Fibroblast of lung (primary cell): Measurements from ENCODE around the gene NOL4L. TPM values are rescaled to one million over a fixed set of nuclear protein-coding genes. Genes with fewer than 3 reads are reported as not detected.

Experiments used
- DNase-seq, 2 donors: peaks; one replicate each; pipeline versions ENCODE4 v3.0.0 to v3.0.0-alpha.2; 2010; ENCODE audit warnings: low read depth in 2 of 2
- H2AFZ ChIP-seq: 2 replicates; pipeline ENCODE4 v1.5.1; 2012; ENCODE audit warnings: low read length, control low read depth, inconsistent platforms
- H3K27ac ChIP-seq: 2 replicates; pipeline ENCODE4 v1.5.1; 2011; ENCODE audit warnings: low read length, control low read depth; ENCODE audit not compliant: insufficient read depth
- H3K27me3 ChIP-seq: 2 replicates; pipeline ENCODE4 v1.5.1; 2011; ENCODE audit warnings: mild to moderate bottlenecking, low read length; ENCODE audit not compliant: control insufficient read depth, insufficient read depth
- H3K36me3 ChIP-seq: 2 replicates; pipeline ENCODE4 v1.5.1; 2011; ENCODE audit warnings: low read length; ENCODE audit not compliant: control insufficient read depth, insufficient read depth
- H3K4me1 ChIP-seq: 2 replicates; pipeline ENCODE4 v1.5.1; 2011; ENCODE audit warnings: low read length; ENCODE audit not compliant: control insufficient read depth, insufficient read depth; ENCODE audit errors: extremely low read depth
- H3K4me2 ChIP-seq: 2 replicates; pipeline ENCODE4 v1.5.1; 2011; ENCODE audit warnings: low read length, control low read depth; ENCODE audit not compliant: insufficient read depth; ENCODE audit errors: extremely low read depth
- H3K4me3 ChIP-seq, 4 experiments: fragments of 200-600 bp in 1 of 4; sonication (generic) in 1 of 4; replicated peaks in 1 of 4; 2 replicates each; pipeline ENCODE4 v1.5.1; 2011 to 2016; ENCODE audit warnings: low read length in 4 of 4, low read depth in 3 of 4, mild to moderate bottlenecking in 3 of 4, control low read depth in 2 of 4, inconsistent platforms in 1 of 4, mixed read lengths in 1 of 4; ENCODE audit not compliant: insufficient read depth in 1 of 4; ENCODE audit errors: control extremely low read depth in 1 of 4
- H3K79me2 ChIP-seq: 2 replicates; pipeline ENCODE4 v1.5.1; 2012; ENCODE audit warnings: mild to moderate bottlenecking, low read length, inconsistent platforms; ENCODE audit not compliant: control insufficient read depth, insufficient read depth
- H3K9ac ChIP-seq: 2 replicates; pipeline ENCODE4 v1.5.1; 2011; ENCODE audit warnings: mild to moderate bottlenecking, low read length, control low read depth; ENCODE audit not compliant: insufficient read depth
- H3K9me3 ChIP-seq: 2 replicates; pipeline ENCODE4 v1.5.1; 2012; ENCODE audit warnings: low read depth, low read length; ENCODE audit not compliant: control insufficient read depth, insufficient read depth
- H4K20me1 ChIP-seq: 2 replicates; pipeline ENCODE4 v1.5.1; 2011; ENCODE audit warnings: low read length; ENCODE audit not compliant: control insufficient read depth, insufficient read depth; ENCODE audit errors: extremely low read depth
- EZH2 ChIP-seq: IDR thresholded peaks from 2 replicates; pipeline ENCODE4 v1.5.1; 2012; ENCODE audit warnings: low read length, control low read depth, mild to moderate bottlenecking; ENCODE audit errors: missing control alignments
- polyA plus RNA-seq, 2 donors: library from polyadenylated mRNA; depleted of rRNA in 1 of 2; stranded (reverse) in 1 of 2; unstranded in 1 of 2; fragments of >200 nt; gene quantifications; 2 replicates each; pipeline ENCODE4 v1.2.1, GENCODE V29; 2011 to 2012; ENCODE audit warnings: missing spikeins in 1 of 2
- total RNA-seq: library from RNA; depleted of rRNA; stranded (reverse); fragments of >200 nt; gene quantifications from 2 replicates; pipeline ENCODE4 v1.2.1, GENCODE V29; 2014
- TF ChIP-seq, protein P1 (sequence below), 2 donors: IDR thresholded peaks in 1 of 2; conservative IDR thresholded peaks in 1 of 2; 1 replicate in 1 of 2; 2 replicates in 1 of 2; pipeline ENCODE4 v1.5.1; 2011 to 2012; ENCODE audit warnings: low read length in 2 of 2, control low read depth in 1 of 2, inconsistent platforms in 1 of 2, low read depth in 1 of 2, mild to moderate bottlenecking in 1 of 2

Gene NOL4L
- total and polyA plus RNA-seq, 2 donors (not counting 1 experiment from before 2014, with no cell fraction given), result 3.2 to 4.0 TPM

DNA sequence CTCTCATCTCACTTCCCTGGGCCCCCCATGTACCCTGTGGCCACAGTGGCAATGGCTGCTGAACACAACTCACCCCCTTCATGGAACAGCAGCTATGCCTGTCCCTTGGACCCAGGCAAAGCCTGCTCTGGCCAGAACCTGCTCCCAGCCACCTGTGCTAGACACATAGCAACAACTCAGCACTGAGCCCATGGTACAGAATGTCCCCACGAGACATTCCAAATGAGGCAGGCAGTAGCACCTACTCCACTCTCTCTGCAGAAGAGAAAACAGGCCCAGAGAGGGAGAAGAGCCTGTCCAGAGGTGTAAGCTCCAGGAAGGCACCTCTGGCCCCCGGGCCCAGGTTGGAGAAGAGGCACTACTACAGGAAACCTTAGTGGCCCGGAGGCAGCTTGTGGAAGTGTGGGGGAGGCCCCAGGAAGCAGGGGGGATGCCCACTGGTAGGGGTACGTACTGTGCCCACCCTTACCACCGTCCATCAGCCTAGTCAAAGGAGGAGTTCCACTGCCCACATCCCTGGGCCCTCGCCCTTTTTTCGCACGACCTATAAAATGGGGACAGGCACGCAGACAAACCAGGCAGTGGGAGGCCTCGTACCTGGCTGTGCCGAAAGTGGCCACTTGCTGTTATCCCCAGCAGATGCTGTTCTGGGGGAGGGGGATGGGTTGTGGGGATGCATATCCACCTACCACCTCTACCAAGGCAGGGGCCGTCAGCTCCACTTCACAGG is 129.8 kb downstream of the NOL4L start:
- H3K4me2 ChIP-seq, result no peak overlapping the region
- H3K4me3 ChIP-seq, result no peak overlapping the region
- peaks cover 2% of the 10 kb centered on the region for H3K4me1 ChIP-seq
- no peaks in the 10 kb centered on the region for H4K20me1 ChIP-seq
- H3K9me3 ChIP-seq, result no peaks in the 10 kb centered on the region
- no peak for DNase-seq
- no peak for TF ChIP-seq EZH2
- TF ChIP-seq, protein P1, sequence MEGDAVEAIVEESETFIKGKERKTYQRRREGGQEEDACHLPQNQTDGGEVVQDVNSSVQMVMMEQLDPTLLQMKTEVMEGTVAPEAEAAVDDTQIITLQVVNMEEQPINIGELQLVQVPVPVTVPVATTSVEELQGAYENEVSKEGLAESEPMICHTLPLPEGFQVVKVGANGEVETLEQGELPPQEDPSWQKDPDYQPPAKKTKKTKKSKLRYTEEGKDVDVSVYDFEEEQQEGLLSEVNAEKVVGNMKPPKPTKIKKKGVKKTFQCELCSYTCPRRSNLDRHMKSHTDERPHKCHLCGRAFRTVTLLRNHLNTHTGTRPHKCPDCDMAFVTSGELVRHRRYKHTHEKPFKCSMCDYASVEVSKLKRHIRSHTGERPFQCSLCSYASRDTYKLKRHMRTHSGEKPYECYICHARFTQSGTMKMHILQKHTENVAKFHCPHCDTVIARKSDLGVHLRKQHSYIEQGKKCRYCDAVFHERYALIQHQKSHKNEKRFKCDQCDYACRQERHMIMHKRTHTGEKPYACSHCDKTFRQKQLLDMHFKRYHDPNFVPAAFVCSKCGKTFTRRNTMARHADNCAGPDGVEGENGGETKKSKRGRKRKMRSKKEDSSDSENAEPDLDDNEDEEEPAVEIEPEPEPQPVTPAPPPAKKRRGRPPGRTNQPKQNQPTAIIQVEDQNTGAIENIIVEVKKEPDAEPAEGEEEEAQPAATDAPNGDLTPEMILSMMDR (conservative IDR thresholded peaks at IDR 0.05 in 1 of 2, IDR thresholded peaks at IDR 0.05 in 1 of 2; ENCODE audit: low read depth in 1 of 2, low read length in 2 of 2), result no peak
- no peak overlapping the region for H2AFZ ChIP-seq
- H3K27me3 ChIP-seq, result no peaks in the 10 kb centered on the region
- H3K9ac ChIP-seq, result no peak overlapping the region
- peaks cover 12% of the 10 kb centered on the region for H3K36me3 ChIP-seq
- H3K79me2 ChIP-seq, result no peaks in the 10 kb centered on the region
- no peak overlapping the region for H3K27ac ChIP-seq

DNA sequence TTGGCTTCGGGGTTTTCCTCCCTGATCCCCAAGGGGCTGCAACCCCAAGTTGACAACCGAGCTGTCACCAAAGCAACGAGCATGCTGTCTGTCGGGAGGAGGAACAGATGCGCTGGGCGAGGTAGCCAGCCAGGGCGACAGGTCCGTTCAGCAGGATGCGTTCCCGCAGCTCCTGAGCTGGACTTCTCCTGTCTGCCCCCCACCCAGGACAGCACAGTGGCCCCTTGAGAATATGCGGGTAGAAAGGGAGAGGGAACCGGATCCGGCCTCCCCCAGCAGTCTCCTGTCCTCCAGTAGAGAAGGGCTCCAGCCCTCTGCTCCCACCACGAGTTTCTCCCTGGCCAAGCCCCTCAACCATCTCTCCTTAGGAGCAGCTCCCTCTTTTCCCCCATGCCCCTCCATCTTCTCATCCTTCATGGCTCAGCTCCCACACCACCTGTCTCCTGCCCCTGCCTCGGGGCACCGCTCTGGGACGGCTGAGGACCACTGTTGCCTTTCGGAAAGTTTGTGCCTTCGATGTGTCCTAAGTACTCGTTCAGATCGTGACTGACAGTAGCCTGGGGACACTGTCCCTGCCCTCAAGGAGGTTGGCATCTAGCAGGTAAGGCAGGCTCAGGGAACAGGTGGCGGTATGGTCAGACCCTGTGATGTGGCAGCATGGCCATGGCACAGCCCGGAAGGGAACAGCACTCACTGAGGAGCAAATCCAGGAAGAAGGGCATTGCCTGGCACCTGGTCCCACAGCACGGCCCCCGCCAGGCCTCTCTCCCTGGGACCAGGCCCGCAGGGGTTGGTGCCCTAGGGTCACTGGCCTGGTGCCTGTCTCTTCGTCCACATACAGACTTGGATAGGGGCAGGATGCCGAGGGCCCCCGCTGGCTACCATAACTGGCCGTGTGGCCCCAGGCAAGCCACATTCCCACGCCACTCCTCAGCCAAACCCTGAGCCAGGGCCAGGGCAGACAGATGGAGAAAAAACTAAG is 130.7 kb downstream of the NOL4L start:
- Histone ChIP-seq H3K9ac (no peak overlapping the region), H3K27me3 (no peaks in the 10 kb centered on the region), H3K36me3 (peaks cover 12% of the 10 kb centered on the region), H3K4me3 (no peak overlapping the region), H2AFZ (no peak overlapping the region), H3K9me3 (no peaks in the 10 kb centered on the region), H3K27ac (no peak overlapping the region), H3K4me2 (no peak overlapping the region), H4K20me1 (no peaks in the 10 kb centered on the region), H3K4me1 (peaks cover 2% of the 10 kb centered on the region), H3K79me2 (no peaks in the 10 kb centered on the region)
- TF ChIP-seq, protein P1 (conservative IDR thresholded peaks at IDR 0.05 in 1 of 2, IDR thresholded peaks at IDR 0.05 in 1 of 2; ENCODE audit: low read depth in 1 of 2, low read length in 2 of 2), result no peak
- TF ChIP-seq EZH2, result no peak
- DNase-seq, result no peak

DNA sequence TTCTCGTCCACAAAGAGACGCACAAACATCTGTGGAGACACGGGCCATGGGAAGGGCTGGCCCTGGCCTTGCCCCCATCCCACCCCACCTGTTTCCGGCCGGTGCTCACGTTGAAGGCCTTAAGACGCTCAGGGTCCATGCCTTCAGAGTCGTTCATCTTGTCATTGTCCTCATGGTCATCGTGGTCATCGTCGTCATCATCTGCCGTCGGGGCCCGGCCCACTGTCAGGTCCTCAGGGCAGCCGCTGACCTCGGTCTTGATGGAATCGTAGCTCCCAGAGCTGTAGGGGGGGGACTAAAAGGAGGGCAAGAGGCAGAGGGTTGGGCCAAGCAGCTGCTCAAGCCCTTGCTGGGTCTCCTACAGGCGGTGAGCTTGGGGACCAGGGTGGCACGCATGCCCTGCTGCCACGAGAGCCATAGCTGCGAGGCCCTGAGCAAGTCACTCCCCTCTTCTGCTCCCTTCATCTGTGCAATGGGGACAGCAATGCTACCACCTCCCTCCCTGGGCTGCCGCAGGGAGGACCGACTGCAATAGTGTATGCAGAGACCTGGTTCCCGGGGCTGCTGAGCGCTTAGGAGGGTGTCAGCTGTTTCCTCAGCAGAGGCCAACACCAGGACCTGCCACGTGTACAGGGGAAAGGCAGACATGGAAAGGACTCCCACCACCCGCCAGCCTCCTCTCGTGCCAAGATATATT is 131.5 kb downstream of the NOL4L start:
- Histone ChIP-seq H3K9me3 (no peaks in the 10 kb centered on the region), H3K4me3 (no peak overlapping the region), H2AFZ (no peak overlapping the region), H3K4me1 (peaks cover 2% of the 10 kb centered on the region), H4K20me1 (no peaks in the 10 kb centered on the region), H3K27me3 (no peaks in the 10 kb centered on the region), H3K79me2 (no peaks in the 10 kb centered on the region), H3K9ac (no peak overlapping the region), H3K27ac (no peak overlapping the region), H3K36me3 (peaks cover 12% of the 10 kb centered on the region), H3K4me2 (no peak overlapping the region)
- TF ChIP-seq, protein P1 (conservative IDR thresholded peaks at IDR 0.05 in 1 of 2, IDR thresholded peaks at IDR 0.05 in 1 of 2; ENCODE audit: low read depth in 1 of 2, low read length in 2 of 2), result no peak
- no peak for TF ChIP-seq EZH2
- no peak for DNase-seq
